ENCODE results near the gene OR52D1. TPM values are rescaled to one million over a fixed set of nuclear protein-coding genes. Genes with fewer than 3 reads are reported as not detected.

OR52D1 gene
- total and polyA plus RNA-seq, 9 of the 15 experiments (the other 6 are each of a cell fraction or from before 2014, with no cell fraction given), result 0.14 to 1.3 (median 0.97) TPM; not detected in 6

- 50% methylated on average over 2 of the region's 2 CpGs for WGBS (ENCODE audit: insufficient coverage, low coverage, missing lambda C conversion rate)
- intact Hi-C loops (cut with micrococcal nuclease) (no loop called here), in situ Hi-C loops (cut with MboI) (no loop called here)
- no peak for DNase-seq (ENCODE audit: extremely low read depth in 1 of 4, low spot score in 3 of 4)
- POLR2A ChIA-PET, result no interaction called here
- Histone ChIP-seq H3K4me3 (no peak within 1 kb of the TSS), H4K20me1 (replicated peaks; ENCODE audit: control insufficient read depth, insufficient read depth, low read length) (peaks cover 16% of the 10 kb centered on the region), H3K9ac (ENCODE audit: insufficient read depth in 1 of 2, low read depth in 2 of 2, low read length in 2 of 2) (no peak within 1 kb of the TSS), H3K27ac (ENCODE audit: extremely low read depth, low read depth, low read length) (no peak within 1 kb of the TSS), H3K36me3 (ENCODE audit: control insufficient read depth, insufficient read depth, low read length) (peaks cover 89% of the 10 kb centered on the region), H3K4me1 (replicated peaks in 1 of 2; ENCODE audit: control insufficient read depth in 2 of 2, insufficient read depth in 2 of 2, low read length in 2 of 2) (no peaks in the 10 kb centered on the region), H3K79me2 (ENCODE audit: control insufficient read depth, insufficient read depth, low read length) (peaks cover 90% of the 10 kb centered on the region), H3K4me2 (ENCODE audit: insufficient read depth, low read length) (no peak within 1 kb of the TSS), H3K9me3 (replicated peaks; ENCODE audit: control insufficient read depth, insufficient read depth, low read depth, low read length) (no peaks in the 10 kb centered on the region), H3K27me3 (ENCODE audit: control insufficient read depth in 2 of 2, insufficient read depth in 2 of 2, low read length in 2 of 2) (no peaks in the 10 kb centered on the region), H3K9me1 (ENCODE audit: control insufficient read depth, insufficient read depth, low read length) (peaks cover 3% of the 10 kb centered on the region), H2AFZ (ENCODE audit: low read depth, low read length) (no peak within 1 kb of the TSS)
- ATAC-seq, result no peak
- CTCF ChIA-PET (ENCODE audit: low intra/inter-chr PET ratio), result no interaction called here
- no peak for TF ChIP-seq DDX20 (tag; IDR thresholded peaks at IDR 0.05; ENCODE audit: low read depth)
- TF ChIP-seq KLF10 (CRISPR knock-in tag; IDR thresholded peaks at IDR 0.05), result no peak
- no peak for TF ChIP-seq HNRNPK (IDR thresholded peaks at IDR 0.05; ENCODE audit: low read depth, low read length, poor library complexity, severe bottlenecking)
- no peak for TF ChIP-seq MTF1 (CRISPR knock-in tag; IDR thresholded peaks at IDR 0.05; ENCODE audit: borderline replicate concordance)
- TF ChIP-seq POLR2AphosphoS2 (IDR thresholded peaks at IDR 0.05; ENCODE audit: low read length), result no peak
- no peak for TF ChIP-seq PRMT5 (CRISPR knock-in tag; IDR thresholded peaks at IDR 0.05)
- no peak for TF ChIP-seq PATZ1 (CRISPR knock-in tag; IDR thresholded peaks at IDR 0.05; ENCODE audit: borderline replicate concordance)
- no peak for TF ChIP-seq MCM5 (IDR thresholded peaks at IDR 0.05; ENCODE audit: low read depth)
- no peak for FAIRE-seq
- BruUV-seq (replicated peaks), result no TSS peak
Observed at GRCh38 chr11:5441414-5441813, 47.1 kb upstream of the OR52D1 start, which contains the start of gene OR51I1. OR51I1 (minus strand) TSS chr11:5441514; CDS start chr11:5441514, 0 bp downstream.

Data from K562 (cell line).